ENCODE measurements around the gene ZBTB7C.

The ZBTB7C gene

DNA sequence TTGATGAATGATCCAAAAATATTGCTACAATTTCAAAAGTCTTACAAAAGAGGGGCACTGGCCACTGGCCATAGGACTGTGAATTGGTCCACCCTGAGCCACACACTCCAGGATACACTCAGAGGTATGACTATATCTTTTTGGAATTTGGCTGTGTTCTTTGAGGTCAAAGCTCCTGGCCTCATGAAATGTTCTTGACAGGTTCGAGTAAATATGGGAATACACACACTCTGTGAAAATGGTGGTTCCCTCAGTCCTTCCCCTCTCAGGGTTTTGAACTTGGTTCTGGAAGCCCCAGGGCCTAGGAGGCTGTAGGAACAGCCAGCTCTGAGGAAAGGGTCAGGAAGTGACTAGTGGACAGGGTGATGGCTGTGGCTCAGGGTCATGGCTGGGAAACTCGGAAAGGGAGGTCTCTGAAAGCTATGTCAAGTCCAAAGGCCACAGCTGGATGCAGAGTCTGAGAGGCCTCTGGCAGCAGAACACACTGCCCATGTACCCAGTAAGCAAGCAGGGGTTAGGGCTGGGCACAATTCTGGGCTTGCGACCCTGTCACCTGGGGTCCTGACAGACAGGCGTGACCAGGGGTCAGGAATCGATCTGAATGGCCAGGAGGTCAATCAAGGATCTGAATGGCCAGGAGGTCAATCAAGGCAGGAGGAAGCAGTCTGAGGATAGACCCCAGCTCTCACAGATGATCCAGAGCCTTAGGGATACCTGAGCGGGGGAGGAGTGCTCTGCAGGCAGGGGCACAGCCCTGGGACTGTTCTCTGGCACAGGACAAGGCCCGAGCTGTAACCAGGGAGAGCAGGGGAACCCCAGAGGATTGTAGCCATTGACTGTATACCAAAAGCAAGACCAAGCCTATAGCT lies 255.3 kb downstream of the ZBTB7C start:
- no peak overlapping the region for H3K4me3 ChIP-seq (ENCODE audit: low read depth, low read length)
- no peak for DNase-seq (ENCODE audit: low read depth)
- no peak for TF ChIP-seq CTCF (IDR thresholded peaks at IDR 0.05; ENCODE audit: control insufficient read depth, extremely low read depth, insufficient read depth)

- no peak overlapping the region for H3K4me3 ChIP-seq (ENCODE audit: low read depth, low read length)
- DNase-seq (ENCODE audit: low read depth), result no peak
- no peak for TF ChIP-seq CTCF (IDR thresholded peaks at IDR 0.05; ENCODE audit: control insufficient read depth, extremely low read depth, insufficient read depth)
Observed at GRCh38 chr18:48152549-48152948, 256.6 kb downstream of the ZBTB7C start.

- no peak overlapping the region for H3K4me3 ChIP-seq (ENCODE audit: low read depth, low read length)
- no peak for TF ChIP-seq CTCF (IDR thresholded peaks at IDR 0.05; ENCODE audit: control insufficient read depth, extremely low read depth, insufficient read depth)
- DNase-seq (ENCODE audit: low read depth), result no peak
Observed at GRCh38 chr18:48151421-48152065, 257.6 kb downstream of the ZBTB7C start.

DNA sequence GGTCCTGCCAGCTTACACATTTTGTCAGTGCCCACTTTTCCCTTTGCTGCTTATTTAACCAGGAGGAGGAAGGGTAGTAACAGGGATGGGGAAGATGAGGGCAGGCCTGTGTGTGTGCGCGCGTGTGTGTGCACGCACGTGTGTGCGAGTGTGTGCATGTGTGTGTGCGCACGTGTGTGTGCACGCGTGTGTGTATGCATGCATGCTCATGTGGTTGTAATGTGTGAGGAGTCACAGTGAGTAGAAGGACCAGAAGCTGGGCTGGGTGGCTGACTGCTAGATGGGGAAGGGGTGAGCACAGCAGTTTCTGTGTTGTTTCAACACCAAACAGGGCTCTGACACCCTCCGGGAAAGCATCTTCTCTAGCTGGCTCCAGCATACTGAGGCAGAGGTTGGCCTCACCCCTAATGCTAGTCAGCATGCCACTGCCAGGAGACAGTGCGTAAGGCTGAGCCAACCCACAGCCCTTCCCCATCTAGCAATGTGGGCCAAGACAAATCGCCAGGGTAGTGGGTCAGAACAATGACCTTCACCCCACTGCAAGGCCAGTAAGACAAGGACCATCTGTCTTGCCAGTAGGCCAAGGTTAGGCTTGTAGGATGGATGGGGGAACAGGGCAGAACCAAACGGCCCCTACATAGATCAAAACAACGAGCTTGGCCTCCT lies 260.0 kb downstream of the ZBTB7C start:
- H3K4me3 ChIP-seq (ENCODE audit: low read depth, low read length), result no peak overlapping the region
- no peak for DNase-seq (ENCODE audit: low read depth)
- TF ChIP-seq CTCF (IDR thresholded peaks at IDR 0.05; ENCODE audit: control insufficient read depth, extremely low read depth, insufficient read depth), result no peak

DNA sequence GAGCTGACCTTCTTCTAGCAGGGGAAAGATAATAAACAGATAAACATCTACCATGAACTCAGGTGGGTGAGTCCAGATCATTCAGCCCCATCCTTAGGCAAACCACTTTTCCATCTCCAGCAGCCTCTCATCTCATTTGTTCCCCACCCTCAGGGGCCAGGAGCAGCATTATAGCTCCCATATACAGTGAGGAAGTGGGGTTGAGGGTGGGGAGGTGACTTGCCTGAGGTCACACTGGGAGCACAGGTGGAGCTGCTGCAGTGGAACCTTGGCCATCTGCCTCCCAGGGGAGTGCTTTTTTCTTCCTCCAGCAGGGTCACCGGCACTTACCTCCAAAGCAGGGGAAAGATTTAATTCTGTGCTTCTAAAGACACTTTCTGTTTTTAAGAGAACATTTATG lies 266.2 kb downstream of the ZBTB7C start:
- TF ChIP-seq CTCF (IDR thresholded peaks at IDR 0.05; ENCODE audit: control insufficient read depth, extremely low read depth, insufficient read depth), result no peak
- H3K4me3 ChIP-seq (ENCODE audit: low read depth, low read length), result no peak overlapping the region
- no peak for DNase-seq (ENCODE audit: low read depth)

DNA sequence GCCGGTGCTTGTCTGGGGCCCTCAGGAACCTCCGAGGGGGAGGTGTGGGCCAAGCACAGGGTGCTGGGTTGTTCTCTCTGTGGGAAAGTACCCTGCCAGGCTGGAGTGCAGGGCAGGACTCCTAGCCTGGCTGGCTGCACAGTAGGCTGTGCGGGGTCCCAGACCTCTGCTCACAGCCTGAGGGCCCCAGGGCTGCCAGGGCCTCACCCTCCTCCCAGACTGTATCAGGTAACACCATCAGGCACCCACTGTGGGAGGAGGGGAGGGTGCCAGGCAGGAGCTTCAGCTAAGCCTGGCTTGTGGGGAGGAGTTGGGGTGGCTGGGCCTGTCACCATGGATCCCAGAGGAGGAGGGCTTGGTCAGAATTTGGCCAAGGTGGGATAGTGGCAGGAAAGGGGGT lies 266.8 kb downstream of the ZBTB7C start:
- H3K4me3 ChIP-seq (ENCODE audit: low read depth, low read length), result no peak overlapping the region
- DNase-seq (ENCODE audit: low read depth), result no peak
- no peak for TF ChIP-seq CTCF (IDR thresholded peaks at IDR 0.05; ENCODE audit: control insufficient read depth, extremely low read depth, insufficient read depth)

Measured in LNCaP clone FGC (cell line).